ENCODE measurements around the gene NFATC2.
A peak's percentile ranks its signal among the peaks of the same experiment; 100 is the strongest.
"Not testable (repeated sequence)": the region's sequence is repeated elsewhere in the genome, so short reads cannot be mapped to it uniquely, and the experiment has no call there.

NFATC2 gene

GRCh38 chr20:51492167-51493092 is 50.1 kb downstream of the NFATC2 start:
- DNase-seq = no peak

GRCh38 chr20:51491393-51491792 is 51.1 kb downstream of the NFATC2 start:
- no peak for DNase-seq

- DNase-seq = no peak
Measured at GRCh38 chr20:51490635-51491034, 51.9 kb downstream of the NFATC2 start.

- no peak for DNase-seq
Measured at GRCh38 chr20:51489611-51490010, 52.9 kb downstream of the NFATC2 start.

GRCh38 chr20:51488331-51488730 is 54.2 kb downstream of the NFATC2 start:
- DNase-seq = no peak

- DNase-seq = no peak
Measured at GRCh38 chr20:51487565-51488268, 54.8 kb downstream of the NFATC2 start.

GRCh38 chr20:51487076-51487475 is 55.4 kb downstream of the NFATC2 start:
- no peak for DNase-seq

- DNase-seq = no peak
Measured at GRCh38 chr20:51486197-51487005, 56.1 kb downstream of the NFATC2 start.

DNA sequence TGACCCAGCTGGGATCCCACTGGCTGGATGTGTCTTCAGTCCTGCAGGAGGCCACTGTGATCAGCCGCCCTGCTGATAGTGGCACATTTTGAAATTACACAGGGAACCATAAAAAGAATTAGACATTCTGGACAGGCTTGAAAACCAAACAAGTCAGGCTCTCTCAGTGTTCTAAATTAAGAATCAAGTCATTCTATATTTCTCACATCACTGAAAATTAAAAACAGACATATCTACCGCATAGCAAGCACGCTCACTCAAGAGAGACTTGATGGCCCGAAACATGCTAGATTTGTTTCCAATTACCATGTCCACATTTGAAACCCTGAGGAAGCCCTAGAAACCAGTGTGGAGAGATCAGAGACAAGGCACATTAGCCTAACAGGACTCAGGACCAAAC is 57.7 kb downstream of the NFATC2 start:
- DNase-seq = no peak

DNA sequence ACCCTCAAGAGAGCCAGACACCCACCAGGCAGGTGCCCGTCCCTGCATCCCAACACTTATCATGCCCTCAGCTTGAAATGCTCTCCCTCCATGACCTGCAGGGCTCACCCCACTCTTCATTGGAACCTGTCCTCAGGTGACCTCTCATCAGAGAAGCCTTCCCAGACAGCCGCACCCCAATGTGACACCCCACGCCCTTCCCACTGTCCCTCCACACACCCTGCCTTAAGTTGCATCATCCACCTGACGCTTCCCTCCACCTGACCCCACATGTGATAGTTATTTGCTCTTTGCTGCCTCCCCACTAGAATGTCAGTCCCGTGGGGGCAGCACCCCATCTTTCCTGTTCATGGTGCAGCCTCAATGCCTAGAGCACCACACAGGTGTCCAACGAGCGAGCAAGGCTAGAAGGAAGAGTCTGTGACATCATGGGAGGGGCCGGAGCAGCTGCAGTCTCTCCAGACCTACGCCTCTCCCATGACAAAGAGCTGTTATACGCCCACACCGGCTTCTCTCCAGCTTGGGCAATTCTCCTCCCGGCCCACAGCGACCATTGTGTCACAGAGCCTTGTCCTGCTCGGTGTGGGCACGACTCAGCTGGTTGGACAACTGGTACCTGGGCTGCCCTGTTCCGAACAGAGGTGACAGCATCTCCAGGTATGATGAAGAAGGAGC is 58.2 kb downstream of the NFATC2 start:
- DNase-seq = no peak

GRCh38 chr20:51482836-51483473 is 59.6 kb downstream of the NFATC2 start:
- DNase-seq = no peak

GRCh38 chr20:51481341-51481914 is 61.1 kb downstream of the NFATC2 start:
- no peak for DNase-seq

- DNase-seq = no peak
Measured at GRCh38 chr20:51480507-51481270, 61.8 kb downstream of the NFATC2 start.

DNA sequence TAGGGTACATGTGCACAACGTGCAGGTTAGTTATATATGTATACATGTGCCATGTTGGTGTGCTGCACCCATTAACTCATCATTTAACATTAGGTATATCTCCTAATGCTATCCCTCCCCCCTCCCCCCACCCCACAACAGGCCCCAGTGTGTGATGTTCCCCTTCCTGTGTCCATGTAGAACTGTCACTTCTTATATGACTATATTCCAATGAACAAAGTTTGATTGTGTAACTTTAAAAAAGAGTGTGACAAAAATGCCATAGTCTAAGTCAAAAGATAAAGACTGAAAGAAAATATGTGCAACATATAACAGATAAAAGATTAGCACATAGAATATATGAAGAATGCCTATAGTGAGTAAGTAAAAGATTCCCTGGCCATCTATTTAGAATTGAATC is 66.4 kb downstream of the NFATC2 start:
- DNase-seq = not testable (repeated sequence)

- no peak for DNase-seq
Measured at GRCh38 chr20:51473771-51474170, 68.7 kb downstream of the NFATC2 start.

- DNase-seq = no peak
Measured at GRCh38 chr20:51473256-51473655, 69.3 kb downstream of the NFATC2 start.

DNA sequence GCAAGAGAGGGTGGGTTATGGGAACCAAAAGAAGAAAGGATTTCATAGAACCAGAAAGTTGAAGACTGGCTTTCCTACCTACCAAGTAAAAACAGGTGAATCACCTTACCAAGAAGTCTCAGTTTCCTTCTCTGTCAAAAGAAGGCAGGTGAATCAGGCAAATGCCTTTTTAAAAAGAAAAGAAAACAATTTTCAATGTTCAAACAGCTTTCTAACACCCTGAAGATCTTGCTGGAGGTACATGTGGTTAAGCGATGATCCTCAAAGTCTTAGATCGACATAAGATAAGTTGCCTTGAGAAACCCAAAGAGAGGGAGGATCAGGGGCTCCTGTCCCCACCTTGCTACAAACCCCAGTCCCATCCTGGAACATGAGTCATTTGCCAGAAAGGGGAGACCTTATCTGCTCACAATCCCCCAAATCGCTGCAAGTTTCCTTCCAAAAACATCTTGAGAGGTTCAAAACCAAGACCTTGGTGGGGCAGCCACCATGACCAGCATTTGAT is 71.6 kb downstream of the NFATC2 start:
- DNase-seq = no peak

DNA sequence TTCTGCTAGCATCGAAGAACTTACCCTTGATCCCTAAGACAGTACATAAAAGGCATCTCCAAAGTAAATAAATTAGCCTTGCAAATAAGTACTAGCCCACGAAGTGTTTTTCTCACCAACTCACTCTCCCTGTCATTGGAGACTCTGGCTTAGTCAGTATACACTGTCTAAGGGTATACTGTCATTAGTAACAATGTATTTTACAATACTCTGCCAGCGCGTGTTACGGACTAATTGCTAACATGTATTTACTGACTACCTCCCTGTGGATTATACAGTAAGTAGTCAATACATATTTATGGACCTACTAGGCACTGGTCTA is 72.1 kb downstream of the NFATC2 start:
- no peak for DNase-seq

GRCh38 chr20:51469578-51470498 is 72.7 kb downstream of the NFATC2 start:
- DNase-seq = peak; percentile 80

GRCh38 chr20:51469046-51469445 is 73.5 kb downstream of the NFATC2 start:
- DNase-seq = no peak

All from NCI-H510A treated with DMSO at 0.1 percent for 48 hours (cell line).